Esophagus (tissue), 2 donors: Measurements from ENCODE around the gene DOCK9. TPM values are rescaled to one million over a fixed set of nuclear protein-coding genes. Genes with fewer than 3 reads are reported as not detected.
A peak's percentile ranks its signal among the peaks of the same experiment; 100 is the strongest.

ENCODE experiments used
- H3K27ac ChIP-seq, 2 donors: one replicate each; pipeline ENCODE4 v1.5.1; 2013; ENCODE audit warnings: low read depth in 2 of 2, mild to moderate bottlenecking in 2 of 2, inconsistent platforms in 1 of 2, low read length in 1 of 2, moderate library complexity in 1 of 2
- H3K27me3 ChIP-seq, 2 donors: one replicate each; pipeline ENCODE4 v1.6.1; 2013; ENCODE audit warnings: low read length in 2 of 2, control low read depth in 1 of 2, mild to moderate bottlenecking in 1 of 2; ENCODE audit not compliant: insufficient read depth in 2 of 2, control insufficient read depth in 1 of 2
- H3K36me3 ChIP-seq, 2 donors: one replicate each; pipeline ENCODE4 v1.6.1; 2013; ENCODE audit warnings: low read length in 1 of 2; ENCODE audit not compliant: control insufficient read depth in 2 of 2, insufficient read depth in 2 of 2
- H3K4me1 ChIP-seq, 2 donors: one replicate each; pipeline ENCODE4 v1.6.1; 2013; ENCODE audit warnings: low read length in 1 of 2; ENCODE audit not compliant: control insufficient read depth in 2 of 2, insufficient read depth in 2 of 2
- H3K4me3 ChIP-seq, 2 donors: one replicate each; pipeline ENCODE4 v1.5.1; 2013; ENCODE audit warnings: low read length in 2 of 2, mild to moderate bottlenecking in 2 of 2, low read depth in 1 of 2, moderate library complexity in 1 of 2
- H3K9me3 ChIP-seq, 2 donors: one replicate each; pipeline ENCODE4 v1.6.1; 2013; ENCODE audit warnings: mild to moderate bottlenecking in 2 of 2, low read depth in 1 of 2, low read length in 1 of 2, moderate library complexity in 1 of 2; ENCODE audit not compliant: control insufficient read depth in 2 of 2, insufficient read depth in 1 of 2
- WGBS, 2 donors: extraction: QIAGEN DNeasy Blood & Tissue Kit; methylation state at CpG; one replicate each; pipeline ENCODE4 v1.1.7; 2013; 5-methylcytosine and 5-hydroxymethylcytosine counted together
- polyA plus RNA-seq, 2 donors: library from polyadenylated mRNA; stranded (reverse); fragments of 200-250 nt; gene quantifications; one replicate each; pipeline ENCODE4 v1.2.3, GENCODE V29; 2013
- donor health status: healthy with polysubstance abuse.
- donor health status: Bipolar disorder and iron deficiency.

The DOCK9 gene
- polyA plus RNA-seq, 2 donors = 69.1 to 83.1 TPM

DNA sequence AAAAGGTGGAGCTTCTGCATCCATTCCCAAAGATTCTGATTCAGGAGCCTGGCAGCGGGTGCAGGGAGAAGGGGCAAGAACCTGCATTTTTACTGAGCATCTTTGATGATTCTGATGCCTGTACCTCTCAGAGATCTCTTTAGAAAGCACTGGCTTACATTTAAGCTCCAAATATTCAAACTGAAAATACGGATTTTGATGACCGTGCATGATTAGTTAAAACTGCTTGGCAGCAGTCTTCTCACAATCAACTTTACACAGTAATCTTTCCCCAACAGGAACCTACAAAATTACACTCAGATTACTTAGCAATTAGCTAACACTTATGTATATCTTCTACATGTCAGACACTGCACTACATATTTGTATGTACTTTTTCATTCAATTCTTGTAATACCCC is 108.9 kb downstream of the DOCK9 start:
- H3K27me3 ChIP-seq = no peaks in the 10 kb centered on the region
- H3K4me3 ChIP-seq = no peak overlapping the region
- 90 to 91% methylated on average over 3 of the region's 3 CpGs for WGBS, 2 donors
- peaks cover 0 to 3% of the 10 kb centered on the region in 2 donors for H3K9me3 ChIP-seq
- H3K27ac ChIP-seq = no peak overlapping the region
- no peaks in the 10 kb centered on the region for H3K4me1 ChIP-seq
- H3K36me3 ChIP-seq = peaks cover 8 to 31% of the 10 kb centered on the region in 2 donors

DNA sequence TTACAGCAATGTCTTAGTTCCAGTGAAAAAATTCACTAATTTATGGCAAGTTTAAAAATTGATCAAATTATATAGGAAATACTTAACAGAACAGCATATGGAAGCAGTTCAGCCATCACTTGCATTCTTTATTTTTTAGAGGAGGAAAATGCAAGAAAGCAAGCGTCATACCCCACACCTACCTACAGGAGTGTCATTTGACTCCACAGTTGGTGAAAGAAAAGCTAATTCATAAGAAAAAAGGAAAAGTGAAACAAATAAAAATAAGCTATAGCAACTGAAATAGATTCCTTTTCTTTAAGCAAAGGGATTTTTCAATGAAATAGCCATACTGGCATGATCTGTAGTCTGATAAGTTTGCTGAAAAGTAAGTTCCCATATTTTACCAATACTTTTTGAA is 111.0 kb downstream of the DOCK9 start:
- Histone ChIP-seq H3K27me3 (no peaks in the 10 kb centered on the region), H3K4me1 (no peaks in the 10 kb centered on the region), H3K9me3 (no peaks in the 10 kb centered on the region), H3K27ac (no peak overlapping the region), H3K4me3 (no peak overlapping the region), H3K36me3 (peaks cover 0 to 29% of the 10 kb centered on the region in 2 donors)
- WGBS, 2 donors = 95 to 98% methylated on average over 1 of the region's 1 CpG

DNA sequence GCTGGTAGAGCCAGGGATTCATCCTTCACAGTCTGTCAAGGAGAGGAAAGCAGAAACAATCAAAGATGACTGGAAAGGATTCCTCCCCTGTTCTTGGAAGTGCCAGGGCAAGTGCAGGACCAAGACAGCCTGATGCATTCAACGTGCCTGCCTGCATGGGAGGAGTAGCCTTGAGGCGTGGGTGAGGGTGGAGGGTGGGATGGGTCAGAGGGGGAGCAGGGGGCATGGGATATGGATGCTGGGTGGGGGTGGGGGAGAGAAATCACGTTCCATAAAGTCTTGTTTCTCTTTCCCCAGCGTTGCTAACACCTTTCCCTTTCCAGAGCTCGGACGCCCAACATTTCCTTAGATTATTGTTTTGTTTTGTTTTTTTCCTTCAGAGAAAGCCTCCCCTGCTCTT is 117.4 kb downstream of the DOCK9 start:
- 61 to 73% methylated on average over 6 of the region's 6 CpGs for WGBS, 2 donors
- H3K27me3 ChIP-seq = no peaks in the 10 kb centered on the region
- H3K36me3 ChIP-seq = peaks cover 5 to 29% of the 10 kb centered on the region in 2 donors
- H3K9me3 ChIP-seq = no peaks in the 10 kb centered on the region
- H3K27ac ChIP-seq = no peak overlapping the region
- no peak overlapping the region for H3K4me3 ChIP-seq
- H3K4me1 ChIP-seq = no peaks in the 10 kb centered on the region

DNA sequence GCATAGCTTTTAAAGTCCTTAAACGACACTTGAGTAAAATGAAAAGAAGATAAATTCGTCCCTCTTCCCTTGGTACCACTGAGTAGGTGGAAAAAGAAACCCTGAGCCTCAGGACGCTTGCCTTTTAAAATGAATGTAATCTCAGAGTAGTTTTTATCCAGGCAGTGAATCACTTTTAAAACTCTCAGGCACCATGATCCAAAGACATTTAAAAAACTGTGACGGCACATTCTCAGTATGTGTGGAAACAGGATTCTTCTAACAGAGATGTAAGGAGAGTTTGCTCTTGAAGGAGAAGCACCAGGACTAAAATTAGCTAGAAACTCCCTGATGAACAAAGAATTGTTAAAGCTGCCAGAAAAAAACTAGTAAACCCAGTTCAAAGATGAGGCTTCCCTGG is 119.7 kb downstream of the DOCK9 start:
- H3K36me3 ChIP-seq = peaks cover 10 to 34% of the 10 kb centered on the region in 2 donors
- H3K4me3 ChIP-seq = no peak overlapping the region
- 79 to 80% methylated on average over 4 of the region's 4 CpGs for WGBS, 2 donors
- H3K27ac ChIP-seq = no peak overlapping the region
- H3K27me3 ChIP-seq = no peaks in the 10 kb centered on the region
- no peaks in the 10 kb centered on the region for H3K4me1 ChIP-seq
- no peaks in the 10 kb centered on the region for H3K9me3 ChIP-seq

DNA sequence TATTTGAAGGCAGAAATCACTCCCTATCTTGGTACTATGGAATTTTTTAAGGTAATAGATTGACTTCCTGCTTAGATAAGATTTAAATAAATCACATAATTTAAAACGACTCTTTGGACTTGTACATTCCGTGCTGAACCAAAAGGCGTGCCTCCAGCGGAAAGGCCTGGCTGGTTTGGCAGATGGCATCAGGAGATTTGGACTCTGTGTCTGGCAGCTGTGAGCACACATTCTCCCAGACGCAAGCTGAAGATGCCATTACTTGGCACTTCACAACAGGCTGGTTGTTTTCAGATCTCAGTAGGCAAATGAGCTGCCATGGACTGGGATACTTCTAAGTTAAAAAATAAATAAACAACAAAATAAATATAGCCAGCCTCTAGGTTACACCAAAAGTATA is 120.9 kb downstream of the DOCK9 start:
- H3K4me3 ChIP-seq = no peak overlapping the region
- WGBS, 2 donors = 50 to 53% methylated on average over 5 of the region's 5 CpGs

DNA sequence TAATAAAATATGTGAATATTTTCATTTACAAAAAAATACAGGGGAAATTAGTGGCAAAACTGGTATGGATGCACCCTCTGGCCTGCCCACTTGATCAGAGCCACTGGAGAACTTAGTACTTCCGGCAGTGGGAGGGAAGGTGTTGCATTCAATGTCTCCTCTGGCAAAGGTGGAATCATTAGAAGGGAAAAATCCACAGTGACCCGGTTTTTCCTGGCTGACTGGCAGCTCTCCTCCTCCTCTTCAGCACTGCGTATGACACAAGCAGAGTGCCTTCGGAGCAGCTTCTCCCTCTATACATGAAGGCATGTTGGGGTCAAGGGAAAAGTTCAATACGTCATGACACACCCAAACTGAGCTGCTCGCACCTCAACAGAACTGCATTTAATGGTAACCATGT is 123.4 kb downstream of the DOCK9 start:
- Histone ChIP-seq H3K36me3 (peaks cover 12 to 21% of the 10 kb centered on the region in 2 donors), H3K4me1 (no peaks in the 10 kb centered on the region), H3K9me3 (no peaks in the 10 kb centered on the region), H3K4me3 (no peak overlapping the region), H3K27ac (no peak overlapping the region), H3K27me3 (no peaks in the 10 kb centered on the region)
- 88% methylated on average over 6 of the region's 6 CpGs for WGBS, 2 donors

More for the DNA sequence above, 120.9 kb downstream of the DOCK9 start:
- Histone ChIP-seq H3K27me3 (no peaks in the 10 kb centered on the region), H3K4me1 (no peaks in the 10 kb centered on the region), H3K27ac (no peak overlapping the region), H3K9me3 (no peaks in the 10 kb centered on the region), H3K36me3 (peaks cover 10 to 27% of the 10 kb centered on the region in 2 donors)

DNA sequence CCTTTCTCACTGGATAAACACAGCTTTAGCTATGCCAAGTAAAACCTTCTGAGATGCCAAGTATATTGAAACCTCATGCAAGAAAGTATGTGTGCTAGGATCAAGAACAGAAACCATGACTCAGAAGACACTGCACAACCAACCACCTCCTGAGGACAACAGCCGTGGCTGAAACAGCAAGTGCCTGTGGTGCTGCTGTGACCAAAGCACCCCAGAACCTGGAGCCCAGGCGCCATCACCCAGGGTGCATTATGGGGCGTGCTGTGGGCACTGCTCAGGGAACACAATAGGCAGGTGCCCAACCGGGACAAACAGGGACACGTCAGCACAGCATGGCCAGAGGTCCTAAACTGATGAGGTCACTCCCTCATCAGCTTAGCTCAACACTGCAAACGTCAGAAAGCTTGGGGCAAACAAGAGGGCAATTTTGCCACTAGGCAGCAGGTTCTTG is 124.1 kb downstream of the DOCK9 start:
- Histone ChIP-seq H3K27me3 (no peaks in the 10 kb centered on the region), H3K27ac (peak overlapping the region in 1 of 2 donors; percentile 15), H3K4me3 (no peak overlapping the region), H3K4me1 (no peaks in the 10 kb centered on the region), H3K36me3 (peaks cover 12 to 17% of the 10 kb centered on the region in 2 donors), H3K9me3 (no peaks in the 10 kb centered on the region)
- 78 to 83% methylated on average over 6 of the region's 6 CpGs for WGBS, 2 donors

DNA sequence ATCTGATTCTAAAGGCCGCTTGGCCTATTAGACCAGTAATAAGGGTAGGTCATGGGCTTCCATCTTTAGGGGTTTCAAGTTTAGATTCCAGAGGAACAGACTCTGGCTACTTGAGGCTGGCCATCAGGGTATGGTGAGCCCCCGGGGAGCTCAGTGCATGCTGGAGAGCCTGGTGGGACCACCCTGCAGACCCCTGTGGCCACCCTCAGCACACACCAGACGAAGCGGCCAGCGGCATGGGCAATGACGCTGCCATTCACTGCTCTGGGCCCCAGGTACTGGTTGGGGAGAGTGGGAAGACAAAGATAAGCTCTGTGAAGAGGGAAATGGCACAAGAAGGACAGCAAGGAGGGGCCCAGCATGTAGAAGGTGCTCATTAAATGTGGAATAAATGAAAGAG is 126.6 kb downstream of the DOCK9 start:
- no peak overlapping the region for H3K27ac ChIP-seq
- H3K4me1 ChIP-seq = no peaks in the 10 kb centered on the region
- peaks cover 12 to 24% of the 10 kb centered on the region in 2 donors for H3K36me3 ChIP-seq
- H3K4me3 ChIP-seq = no peak overlapping the region
- H3K9me3 ChIP-seq = no peaks in the 10 kb centered on the region
- 98 to 99% methylated on average over 6 of the region's 6 CpGs for WGBS, 2 donors
- no peaks in the 10 kb centered on the region for H3K27me3 ChIP-seq

DNA sequence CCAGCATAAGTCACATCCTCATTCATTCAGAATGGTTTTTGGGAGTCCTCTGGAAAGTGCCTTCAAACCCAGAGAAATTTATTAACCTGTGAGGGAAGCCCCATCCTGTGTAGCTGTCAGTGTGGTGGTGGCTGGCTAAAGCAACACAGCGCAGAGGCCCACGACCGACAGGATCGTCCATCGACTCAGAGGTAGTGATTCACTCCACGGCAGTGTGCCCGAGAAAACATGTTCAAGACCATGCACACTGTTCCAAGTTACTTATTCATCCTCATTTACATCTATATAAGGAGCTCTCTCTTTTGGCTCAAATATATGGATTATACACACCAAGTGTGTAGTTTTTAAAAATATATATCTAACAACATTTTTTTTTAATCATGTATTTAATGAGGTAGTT is 129.1 kb downstream of the DOCK9 start:
- Histone ChIP-seq H3K4me1 (peaks cover 0 to 2% of the 10 kb centered on the region in 2 donors), H3K9me3 (no peaks in the 10 kb centered on the region), H3K27me3 (no peaks in the 10 kb centered on the region), H3K4me3 (no peak overlapping the region), H3K36me3 (peaks cover 11 to 27% of the 10 kb centered on the region in 2 donors), H3K27ac (no peak overlapping the region)
- WGBS, 2 donors = 72 to 82% methylated on average over 7 of the region's 7 CpGs

DNA sequence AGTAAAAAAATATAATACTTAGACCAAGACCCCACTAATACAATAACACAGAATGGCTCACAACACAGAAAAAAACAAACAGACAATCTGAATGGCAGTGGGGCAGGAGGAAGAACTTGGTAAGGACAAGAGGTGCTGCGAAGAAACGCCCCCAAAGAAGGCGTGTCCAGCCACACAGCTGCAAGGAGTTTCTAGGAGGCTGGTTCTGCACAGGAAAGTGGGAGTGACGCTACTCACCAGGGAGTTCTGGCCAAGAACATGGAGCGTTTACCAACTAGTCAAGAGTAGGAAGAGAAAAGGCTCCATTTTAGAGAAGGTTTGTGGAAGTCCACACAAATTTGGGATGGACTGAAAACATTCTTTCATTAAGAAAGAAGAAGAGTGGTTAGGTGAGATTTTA is 130.1 kb downstream of the DOCK9 start:
- Histone ChIP-seq H3K27me3 (no peaks in the 10 kb centered on the region), H3K4me1 (peaks cover 0 to 2% of the 10 kb centered on the region in 2 donors), H3K36me3 (peaks cover 7 to 24% of the 10 kb centered on the region in 2 donors), H3K4me3 (no peak overlapping the region), H3K27ac (no peak overlapping the region), H3K9me3 (no peaks in the 10 kb centered on the region)
- 68 to 74% methylated on average over 5 of the region's 5 CpGs for WGBS, 2 donors
